OCI-LY3 (cell line): ENCODE data around the gene LAMTOR2.

Source experiments
- EZH2phosphoT487 ChIP-seq: fragments of 200-600 bp; shearing (Covaris generic); IDR thresholded peaks from 2 replicates; pipeline ENCODE4 v1.6.1; 2018; ENCODE audit warnings: antibody characterized with exemption, mixed run types, low read depth
- TF ChIP-seq, protein P1 (sequence below): fragments of 200-600, 300-600 bp; sonication (generic); IDR thresholded peaks from 2 replicates; pipeline ENCODE4 v1.5.1; 2014; ENCODE audit warnings: antibody characterized with exemption, low read length, low read depth

- TF ChIP-seq, protein P1, sequence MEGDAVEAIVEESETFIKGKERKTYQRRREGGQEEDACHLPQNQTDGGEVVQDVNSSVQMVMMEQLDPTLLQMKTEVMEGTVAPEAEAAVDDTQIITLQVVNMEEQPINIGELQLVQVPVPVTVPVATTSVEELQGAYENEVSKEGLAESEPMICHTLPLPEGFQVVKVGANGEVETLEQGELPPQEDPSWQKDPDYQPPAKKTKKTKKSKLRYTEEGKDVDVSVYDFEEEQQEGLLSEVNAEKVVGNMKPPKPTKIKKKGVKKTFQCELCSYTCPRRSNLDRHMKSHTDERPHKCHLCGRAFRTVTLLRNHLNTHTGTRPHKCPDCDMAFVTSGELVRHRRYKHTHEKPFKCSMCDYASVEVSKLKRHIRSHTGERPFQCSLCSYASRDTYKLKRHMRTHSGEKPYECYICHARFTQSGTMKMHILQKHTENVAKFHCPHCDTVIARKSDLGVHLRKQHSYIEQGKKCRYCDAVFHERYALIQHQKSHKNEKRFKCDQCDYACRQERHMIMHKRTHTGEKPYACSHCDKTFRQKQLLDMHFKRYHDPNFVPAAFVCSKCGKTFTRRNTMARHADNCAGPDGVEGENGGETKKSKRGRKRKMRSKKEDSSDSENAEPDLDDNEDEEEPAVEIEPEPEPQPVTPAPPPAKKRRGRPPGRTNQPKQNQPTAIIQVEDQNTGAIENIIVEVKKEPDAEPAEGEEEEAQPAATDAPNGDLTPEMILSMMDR, result no peak
- TF ChIP-seq EZH2phosphoT487, result no peak
These were observed 3.4 kb upstream of the LAMTOR2 start for GRCh38 chr1:156051011-156051725.
